ENCODE results near the gene RIN3. TPM values are rescaled to one million over a fixed set of nuclear protein-coding genes. Genes with fewer than 3 reads are reported as not detected.

RIN3 gene
- total and polyA plus RNA-seq, 10 of the 15 experiments (the other 5 are each of a cell fraction or from before 2014, with no cell fraction given), result 0.91 to 23.3 (median 6.3) TPM

DNA sequence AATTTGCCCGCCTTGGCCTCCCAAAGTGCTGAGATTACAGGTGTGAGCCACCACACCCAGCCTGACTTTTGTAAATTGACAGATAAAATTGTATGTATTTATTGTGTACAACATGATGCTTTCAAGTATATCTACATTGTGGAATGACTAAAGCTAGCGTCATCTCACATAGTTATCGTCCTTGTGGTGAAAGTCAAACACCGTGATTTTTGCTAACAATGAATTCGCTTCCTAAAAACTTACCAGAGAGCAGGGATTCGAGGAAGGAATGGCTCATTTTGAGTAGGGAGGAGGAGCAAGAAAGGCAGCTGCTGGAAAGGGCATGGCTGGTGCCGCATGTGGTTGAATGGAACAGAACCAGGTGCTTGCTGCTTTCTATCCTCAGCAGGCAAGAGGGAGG, 149.5 kb downstream of the RIN3 start (continued):
- TF ChIP-seq, protein P1, sequence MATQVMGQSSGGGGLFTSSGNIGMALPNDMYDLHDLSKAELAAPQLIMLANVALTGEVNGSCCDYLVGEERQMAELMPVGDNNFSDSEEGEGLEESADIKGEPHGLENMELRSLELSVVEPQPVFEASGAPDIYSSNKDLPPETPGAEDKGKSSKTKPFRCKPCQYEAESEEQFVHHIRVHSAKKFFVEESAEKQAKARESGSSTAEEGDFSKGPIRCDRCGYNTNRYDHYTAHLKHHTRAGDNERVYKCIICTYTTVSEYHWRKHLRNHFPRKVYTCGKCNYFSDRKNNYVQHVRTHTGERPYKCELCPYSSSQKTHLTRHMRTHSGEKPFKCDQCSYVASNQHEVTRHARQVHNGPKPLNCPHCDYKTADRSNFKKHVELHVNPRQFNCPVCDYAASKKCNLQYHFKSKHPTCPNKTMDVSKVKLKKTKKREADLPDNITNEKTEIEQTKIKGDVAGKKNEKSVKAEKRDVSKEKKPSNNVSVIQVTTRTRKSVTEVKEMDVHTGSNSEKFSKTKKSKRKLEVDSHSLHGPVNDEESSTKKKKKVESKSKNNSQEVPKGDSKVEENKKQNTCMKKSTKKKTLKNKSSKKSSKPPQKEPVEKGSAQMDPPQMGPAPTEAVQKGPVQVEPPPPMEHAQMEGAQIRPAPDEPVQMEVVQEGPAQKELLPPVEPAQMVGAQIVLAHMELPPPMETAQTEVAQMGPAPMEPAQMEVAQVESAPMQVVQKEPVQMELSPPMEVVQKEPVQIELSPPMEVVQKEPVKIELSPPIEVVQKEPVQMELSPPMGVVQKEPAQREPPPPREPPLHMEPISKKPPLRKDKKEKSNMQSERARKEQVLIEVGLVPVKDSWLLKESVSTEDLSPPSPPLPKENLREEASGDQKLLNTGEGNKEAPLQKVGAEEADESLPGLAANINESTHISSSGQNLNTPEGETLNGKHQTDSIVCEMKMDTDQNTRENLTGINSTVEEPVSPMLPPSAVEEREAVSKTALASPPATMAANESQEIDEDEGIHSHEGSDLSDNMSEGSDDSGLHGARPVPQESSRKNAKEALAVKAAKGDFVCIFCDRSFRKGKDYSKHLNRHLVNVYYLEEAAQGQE (IDR thresholded peaks at IDR 0.05; ENCODE audit: low read depth, low read length), result no peak

DNA sequence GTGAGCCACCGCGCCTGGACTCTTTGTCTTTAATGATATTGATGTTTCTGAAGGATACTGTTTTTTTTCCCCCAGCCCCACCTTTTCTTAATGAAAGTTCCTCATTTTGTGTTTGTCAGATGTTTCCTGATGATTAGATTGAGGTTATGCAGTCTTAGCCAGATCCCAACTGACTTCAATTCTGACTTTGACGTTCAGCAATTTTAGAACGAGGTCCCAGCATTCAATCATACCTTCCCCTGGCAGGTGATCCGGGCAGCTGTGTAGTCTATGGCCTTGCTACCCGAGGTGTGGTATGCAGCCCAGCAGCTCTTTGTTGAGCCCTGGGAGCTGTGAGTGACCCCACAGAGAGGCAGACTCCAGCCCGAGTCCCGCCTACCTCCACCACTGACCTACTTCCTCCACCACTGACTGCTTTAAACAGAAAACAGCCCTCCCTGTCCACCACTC, 152.1 kb downstream of the RIN3 start:
- Histone ChIP-seq H2AFZ (ENCODE audit: control insufficient read depth, low read depth, low read length) (peak overlapping the region; percentile 27; the same call in 1 of the 2 replicates), H3K4me1 (ENCODE audit: control insufficient read depth, insufficient read depth, low read length) (peaks cover 27% of the 10 kb centered on the region), H3K9ac (ENCODE audit: control insufficient read depth, insufficient read depth, low read length) (no peak overlapping the region; the same call in 1 of the 2 replicates), H3K36me3 (ENCODE audit: control insufficient read depth in 2 of 2, insufficient read depth in 2 of 2, low read length in 1 of 2) (peaks cover 1 to 9% of the 10 kb centered on the region in 2 experiments; a peak in 3 of 4 replicates), H3K79me2 (ENCODE audit: control insufficient read depth, insufficient read depth, low read length) (no peaks in the 10 kb centered on the region), H3K4me3 (no peak overlapping the region), H3K4me2 (ENCODE audit: control insufficient read depth, insufficient read depth) (0 out of 2 replicates have a peak overlapping the region, but pooled peaks have one; percentile 26), H3K27me3 (replicated peaks in 1 of 2; ENCODE audit: control insufficient read depth in 2 of 2, insufficient read depth in 2 of 2, low read length in 1 of 2) (no peaks in the 10 kb centered on the region), H3K9me3 (replicated peaks; ENCODE audit: control insufficient read depth, insufficient read depth, low read length) (no peaks in the 10 kb centered on the region; the same call in 2 of the 3 replicates), H3K27ac (ENCODE audit: control insufficient read depth, insufficient read depth) (peak overlapping the region; percentile 43), H4K20me1 (ENCODE audit: control insufficient read depth, insufficient read depth) (no peaks in the 10 kb centered on the region)
- RAD21 ChIA-PET (ENCODE audit: unreplicated experiment), result interaction anchor here (0.6 to 2.5 kb wide), 5 partner anchors 9 to 132 kb away, joined by 3 to 14 read pairs (median 4); no protein-coding TSS in a partner anchor
- no TSS peak for BruUV-seq (replicated peaks)
- SMC1A ChIA-PET (ENCODE audit: uncharacterized antibody, unreplicated experiment), result interaction anchor here (0.6 to 2.6 kb wide), 10 partner anchors 10 to 119 kb away, joined by 3 to 14 read pairs (median 3); no protein-coding TSS in a partner anchor
- intact Hi-C loops (cut with micrococcal nuclease; ENCODE audit: unreplicated experiment), result no loop called here
- DNase-seq (ENCODE audit: low read depth, low spot score) (no peak), ATAC-seq (peak; percentile 20), FAIRE-seq (no peak)
- WGBS (ENCODE audit: insufficient coverage, insufficient replicate concordance, low lambda C conversion rate, missing lambda C conversion rate), result 70% methylated on average over 7 of the region's 8 CpGs
- CTCF ChIA-PET, result interaction anchor here (0.6 to 1.2 kb wide), 3 partner anchors 12 to 43 kb away, joined by 3 to 4 read pairs (median 4); no protein-coding TSS in a partner anchor
- POLR2A ChIA-PET, result interaction anchor here (0.7 to 3.3 kb wide), 3 partner anchors 11 to 20 kb away, joined by 6 to 25 read pairs (median 8); no protein-coding TSS in a partner anchor
- in situ Hi-C loops (cut with MboI), result no loop called here
- TF ChIP-seq ZNF274 (IDR thresholded peaks at IDR 0.05; ENCODE audit: insufficient read depth, insufficient read length) (no peak), NR2C2 (IDR thresholded peaks at IDR 0.05; ENCODE audit: borderline replicate concordance, control insufficient read depth, insufficient read length, low read depth) (no peak), SREBF1 (IDR thresholded peaks at IDR 0.05; ENCODE audit: low read length) (no peak), HCFC1 (IDR thresholded peaks at IDR 0.05; ENCODE audit: low read length) (no peak), NFXL1 (IDR thresholded peaks at IDR 0.05; ENCODE audit: borderline replicate concordance) (no peak), ZSCAN29 (IDR thresholded peaks at IDR 0.05) (no peak), NRF1 (conservative IDR thresholded peaks at IDR 0.05; ENCODE audit: low read depth, low read length) (no peak), NFIC (IDR thresholded peaks at IDR 0.05; ENCODE audit: low read depth, low read length) (no peak), MYB (IDR thresholded peaks at IDR 0.05; ENCODE audit: borderline replicate concordance, low read depth, low read length) (no peak), ZNF207 (IDR thresholded peaks at IDR 0.05; ENCODE audit: borderline replicate concordance) (no peak), MEF2B (IDR thresholded peaks at IDR 0.05; ENCODE audit: partially characterized antibody, poor library complexity, severe bottlenecking) (no peak), HDGF (IDR thresholded peaks at IDR 0.05) (no peak), ATF7 (IDR thresholded peaks at IDR 0.05; ENCODE audit: low read depth) (no peak), YBX1 (IDR thresholded peaks at IDR 0.05) (no peak)
- TF ChIP-seq, protein P2, sequence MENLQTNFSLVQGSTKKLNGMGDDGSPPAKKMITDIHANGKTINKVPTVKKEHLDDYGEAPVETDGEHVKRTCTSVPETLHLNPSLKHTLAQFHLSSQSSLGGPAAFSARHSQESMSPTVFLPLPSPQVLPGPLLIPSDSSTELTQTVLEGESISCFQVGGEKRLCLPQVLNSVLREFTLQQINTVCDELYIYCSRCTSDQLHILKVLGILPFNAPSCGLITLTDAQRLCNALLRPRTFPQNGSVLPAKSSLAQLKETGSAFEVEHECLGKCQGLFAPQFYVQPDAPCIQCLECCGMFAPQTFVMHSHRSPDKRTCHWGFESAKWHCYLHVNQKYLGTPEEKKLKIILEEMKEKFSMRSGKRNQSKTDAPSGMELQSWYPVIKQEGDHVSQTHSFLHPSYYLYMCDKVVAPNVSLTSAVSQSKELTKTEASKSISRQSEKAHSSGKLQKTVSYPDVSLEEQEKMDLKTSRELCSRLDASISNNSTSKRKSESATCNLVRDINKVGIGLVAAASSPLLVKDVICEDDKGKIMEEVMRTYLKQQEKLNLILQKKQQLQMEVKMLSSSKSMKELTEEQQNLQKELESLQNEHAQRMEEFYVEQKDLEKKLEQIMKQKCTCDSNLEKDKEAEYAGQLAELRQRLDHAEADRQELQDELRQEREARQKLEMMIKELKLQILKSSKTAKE (IDR thresholded peaks at IDR 0.05; ENCODE audit: low read depth, poor library complexity, severe bottlenecking), result no peak
- TF ChIP-seq, protein P3, sequence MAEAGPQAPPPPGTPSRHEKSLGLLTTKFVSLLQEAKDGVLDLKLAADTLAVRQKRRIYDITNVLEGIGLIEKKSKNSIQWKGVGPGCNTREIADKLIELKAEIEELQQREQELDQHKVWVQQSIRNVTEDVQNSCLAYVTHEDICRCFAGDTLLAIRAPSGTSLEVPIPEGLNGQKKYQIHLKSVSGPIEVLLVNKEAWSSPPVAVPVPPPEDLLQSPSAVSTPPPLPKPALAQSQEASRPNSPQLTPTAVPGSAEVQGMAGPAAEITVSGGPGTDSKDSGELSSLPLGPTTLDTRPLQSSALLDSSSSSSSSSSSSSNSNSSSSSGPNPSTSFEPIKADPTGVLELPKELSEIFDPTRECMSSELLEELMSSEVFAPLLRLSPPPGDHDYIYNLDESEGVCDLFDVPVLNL (IDR thresholded peaks at IDR 0.05; ENCODE audit: low read depth, low read length), result no peak
